ENCODE data around the gene ITPR1. TPM values are rescaled to one million over a fixed set of nuclear protein-coding genes. Genes with fewer than 3 reads are reported as not detected.

Gene ITPR1
- total and polyA plus RNA-seq, 5 donors from 2014 or later = 6.9 to 97.5 (median 9.5) TPM

- no peak for DNase-seq
- Mint-ChIP-seq H3K36me3 (peaks cover 21% of the 10 kb centered on the region), H3K27me3 (no peaks in the 10 kb centered on the region), H3K4me1 (peaks cover 0 to 31% (median 13%) of the 10 kb centered on the region in 4 donors), H3K9me3 (peaks cover 0 to 6% (median 0%) of the 10 kb centered on the region in 7 donors), H3K27ac (peak overlapping the region in 1 of 3 donors; percentile 54), H3K4me3 (no peak overlapping the region)
- no peak overlapping the region for H3K4me3 ChIP-seq (ENCODE audit: low read depth, low read length)
- H3K9me3 ChIP-seq (ENCODE audit: control insufficient read depth in 2 of 2, low read length in 2 of 2) = no peaks in the 10 kb centered on the region
- no peak overlapping the region for H3K27ac ChIP-seq (ENCODE audit: insufficient read depth, low read length, poor library complexity, severe bottlenecking)
- no peaks in the 10 kb centered on the region for H3K4me1 ChIP-seq (ENCODE audit: control insufficient read depth, insufficient read depth, low read length, poor library complexity, severe bottlenecking)
- no peaks in the 10 kb centered on the region for H3K27me3 ChIP-seq (ENCODE audit: control insufficient read depth, insufficient read depth, low read length)
- ATAC-seq (ENCODE audit: low read depth in 2 of 2) = no peak
- H3K36me3 ChIP-seq (ENCODE audit: control insufficient read depth, insufficient read depth, low read length) = no peaks in the 10 kb centered on the region
Observed at GRCh38 chr3:4532535-4533112, 39.5 kb downstream of the ITPR1 start.

- Mint-ChIP-seq H3K27me3 (no peaks in the 10 kb centered on the region), H3K9me3 (peaks cover 0 to 6% (median 3%) of the 10 kb centered on the region in 7 donors), H3K36me3 (peaks cover 31% of the 10 kb centered on the region), H3K27ac (no peak overlapping the region), H3K4me3 (no peak overlapping the region), H3K4me1 (peaks cover 0 to 28% (median 13%) of the 10 kb centered on the region in 4 donors)
- Histone ChIP-seq H3K9me3 (ENCODE audit: control insufficient read depth in 2 of 2, low read length in 2 of 2) (no peaks in the 10 kb centered on the region), H3K4me3 (ENCODE audit: low read depth, low read length) (no peak overlapping the region), H3K4me1 (ENCODE audit: control insufficient read depth, insufficient read depth, low read length, poor library complexity, severe bottlenecking) (no peaks in the 10 kb centered on the region), H3K27me3 (ENCODE audit: control insufficient read depth, insufficient read depth, low read length) (no peaks in the 10 kb centered on the region), H3K36me3 (ENCODE audit: control insufficient read depth, insufficient read depth, low read length) (no peaks in the 10 kb centered on the region), H3K27ac (ENCODE audit: insufficient read depth, low read length, poor library complexity, severe bottlenecking) (no peak overlapping the region)
- ATAC-seq (ENCODE audit: low read depth in 2 of 2) = no peak
- no peak for DNase-seq
Observed at GRCh38 chr3:4533489-4534443, 40.6 kb downstream of the ITPR1 start.

GRCh38 chr3:4534906-4535305 is 41.8 kb downstream of the ITPR1 start:
- ATAC-seq (ENCODE audit: low read depth in 2 of 2) (no peak), DNase-seq (no peak)
- Mint-ChIP-seq H3K9me3 (peaks cover 0 to 8% (median 5%) of the 10 kb centered on the region in 7 donors), H3K4me1 (peaks cover 3 to 30% (median 15%) of the 10 kb centered on the region in 4 donors), H3K4me3 (no peak overlapping the region), H3K27ac (no peak overlapping the region), H3K27me3 (no peaks in the 10 kb centered on the region), H3K36me3 (peaks cover 31% of the 10 kb centered on the region)
- Histone ChIP-seq H3K4me1 (ENCODE audit: control insufficient read depth, insufficient read depth, low read length, poor library complexity, severe bottlenecking) (no peaks in the 10 kb centered on the region), H3K9me3 (ENCODE audit: control insufficient read depth in 2 of 2, low read length in 2 of 2) (no peaks in the 10 kb centered on the region), H3K27ac (ENCODE audit: insufficient read depth, low read length, poor library complexity, severe bottlenecking) (no peak overlapping the region), H3K4me3 (ENCODE audit: low read depth, low read length) (no peak overlapping the region), H3K27me3 (ENCODE audit: control insufficient read depth, insufficient read depth, low read length) (no peaks in the 10 kb centered on the region), H3K36me3 (ENCODE audit: control insufficient read depth, insufficient read depth, low read length) (no peaks in the 10 kb centered on the region)

- H3K4me1 ChIP-seq (ENCODE audit: control insufficient read depth, insufficient read depth, low read length, poor library complexity, severe bottlenecking) = no peaks in the 10 kb centered on the region
- H3K36me3 Mint-ChIP-seq = peaks cover 31% of the 10 kb centered on the region
Observed at GRCh38 chr3:4536260-4536659, 43.1 kb downstream of the ITPR1 start.

GRCh38 chr3:4540267-4540666 is 47.1 kb downstream of the ITPR1 start:
- no peaks in the 10 kb centered on the region for H3K27me3 Mint-ChIP-seq
- peaks cover 0 to 8% (median 5%) of the 10 kb centered on the region in 7 donors for H3K9me3 Mint-ChIP-seq
- Histone ChIP-seq H3K4me1 (ENCODE audit: control insufficient read depth, insufficient read depth, low read length, poor library complexity, severe bottlenecking) (no peaks in the 10 kb centered on the region), H3K4me3 (ENCODE audit: low read depth, low read length) (no peak overlapping the region), H3K9me3 (ENCODE audit: control insufficient read depth in 2 of 2, low read length in 2 of 2) (no peaks in the 10 kb centered on the region), H3K27ac (ENCODE audit: insufficient read depth, low read length, poor library complexity, severe bottlenecking) (no peak overlapping the region), H3K36me3 (ENCODE audit: control insufficient read depth, insufficient read depth, low read length) (no peaks in the 10 kb centered on the region), H3K27me3 (ENCODE audit: control insufficient read depth, insufficient read depth, low read length) (no peaks in the 10 kb centered on the region)
- peaks cover 31% of the 10 kb centered on the region for H3K36me3 Mint-ChIP-seq
- H3K4me3 Mint-ChIP-seq = no peak overlapping the region
- ATAC-seq (ENCODE audit: low read depth in 2 of 2) (no peak), DNase-seq (no peak)
- peaks cover 4 to 22% (median 11%) of the 10 kb centered on the region in 4 donors for H3K4me1 Mint-ChIP-seq
- no peak overlapping the region for H3K27ac Mint-ChIP-seq

More at GRCh38 chr3:4536260-4536659, 43.1 kb downstream of the ITPR1 start:
- ATAC-seq (ENCODE audit: low read depth in 2 of 2) (no peak), DNase-seq (no peak)
- Histone ChIP-seq H3K27ac (ENCODE audit: insufficient read depth, low read length, poor library complexity, severe bottlenecking) (no peak overlapping the region), H3K9me3 (ENCODE audit: control insufficient read depth in 2 of 2, low read length in 2 of 2) (no peaks in the 10 kb centered on the region), H3K4me3 (ENCODE audit: low read depth, low read length) (no peak overlapping the region), H3K27me3 (ENCODE audit: control insufficient read depth, insufficient read depth, low read length) (no peaks in the 10 kb centered on the region), H3K36me3 (ENCODE audit: control insufficient read depth, insufficient read depth, low read length) (no peaks in the 10 kb centered on the region)
- Mint-ChIP-seq H3K4me1 (peaks cover 3 to 27% (median 13%) of the 10 kb centered on the region in 4 donors), H3K4me3 (no peak overlapping the region), H3K9me3 (peaks cover 0 to 8% (median 5%) of the 10 kb centered on the region in 7 donors), H3K27me3 (no peaks in the 10 kb centered on the region), H3K27ac (no peak overlapping the region)

GRCh38 chr3:4543110-4543509 is 50.0 kb downstream of the ITPR1 start:
- no peak overlapping the region for H3K4me3 Mint-ChIP-seq
- no peak for ATAC-seq (ENCODE audit: low read depth in 2 of 2)
- H3K27ac Mint-ChIP-seq = no peak overlapping the region

GRCh38 chr3:4546346-4547178 is 53.4 kb downstream of the ITPR1 start:
- Histone ChIP-seq H3K36me3 (ENCODE audit: control insufficient read depth, insufficient read depth, low read length) (no peaks in the 10 kb centered on the region), H3K27me3 (ENCODE audit: control insufficient read depth, insufficient read depth, low read length) (no peaks in the 10 kb centered on the region), H3K27ac (ENCODE audit: insufficient read depth, low read length, poor library complexity, severe bottlenecking) (no peak overlapping the region), H3K4me1 (ENCODE audit: control insufficient read depth, insufficient read depth, low read length, poor library complexity, severe bottlenecking) (no peaks in the 10 kb centered on the region), H3K9me3 (ENCODE audit: control insufficient read depth in 2 of 2, low read length in 2 of 2) (no peaks in the 10 kb centered on the region), H3K4me3 (ENCODE audit: low read depth, low read length) (no peak overlapping the region)
- Mint-ChIP-seq H3K9me3 (no peaks in the 10 kb centered on the region), H3K27me3 (no peaks in the 10 kb centered on the region), H3K27ac (peak overlapping the region in 1 of 3 donors; percentile 45), H3K4me1 (peaks cover 7 to 41% (median 19%) of the 10 kb centered on the region in 4 donors), H3K36me3 (peaks cover 11% of the 10 kb centered on the region), H3K4me3 (no peak overlapping the region)
- no peak for DNase-seq
- ATAC-seq (ENCODE audit: low read depth in 2 of 2) = no peak

More at GRCh38 chr3:4543110-4543509, 50.0 kb downstream of the ITPR1 start:
- Mint-ChIP-seq H3K4me1 (peaks cover 10 to 27% (median 16%) of the 10 kb centered on the region in 4 donors), H3K27me3 (no peaks in the 10 kb centered on the region), H3K9me3 (peaks cover 0 to 8% (median 0%) of the 10 kb centered on the region in 7 donors), H3K36me3 (peaks cover 5% of the 10 kb centered on the region)
- H3K4me3 ChIP-seq (ENCODE audit: low read depth, low read length) = no peak overlapping the region
- DNase-seq = no peak
- no peak overlapping the region for H3K27ac ChIP-seq (ENCODE audit: insufficient read depth, low read length, poor library complexity, severe bottlenecking)
- H3K9me3 ChIP-seq (ENCODE audit: control insufficient read depth in 2 of 2, low read length in 2 of 2) = no peaks in the 10 kb centered on the region
- no peaks in the 10 kb centered on the region for H3K27me3 ChIP-seq (ENCODE audit: control insufficient read depth, insufficient read depth, low read length)
- H3K36me3 ChIP-seq (ENCODE audit: control insufficient read depth, insufficient read depth, low read length) = no peaks in the 10 kb centered on the region
- H3K4me1 ChIP-seq (ENCODE audit: control insufficient read depth, insufficient read depth, low read length, poor library complexity, severe bottlenecking) = no peaks in the 10 kb centered on the region
